GM10847 (cell line): ENCODE data around the gene BFSP2.

Source experiments
- POLR2A ChIP-seq: IDR thresholded peaks from 2 replicates; pipeline ENCODE4 v1.6.1; 2011; ENCODE audit not compliant: insufficient read length; ENCODE audit errors: extremely low read depth

The BFSP2 gene

DNA sequence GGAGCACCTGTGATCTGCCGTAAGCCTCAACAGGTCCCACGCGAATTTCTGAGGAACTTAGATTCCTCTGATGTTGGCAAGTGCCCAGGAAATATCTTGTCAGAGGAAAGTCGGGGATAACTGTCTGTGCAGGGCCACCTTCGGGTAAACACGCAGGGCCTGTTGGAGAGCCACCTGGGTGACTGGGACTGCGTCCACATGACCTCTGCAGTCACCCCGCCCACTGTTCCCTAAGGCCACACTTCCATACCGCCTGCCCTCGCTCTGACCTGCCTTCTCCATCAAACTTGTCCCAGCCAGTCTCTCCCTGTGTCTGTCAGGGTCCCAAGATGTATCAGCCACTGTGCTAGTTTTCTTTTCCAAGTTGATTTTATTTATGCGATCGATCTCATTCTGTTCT lies 28.7 kb downstream of the BFSP2 start:
- no peak for TF ChIP-seq POLR2A

DNA sequence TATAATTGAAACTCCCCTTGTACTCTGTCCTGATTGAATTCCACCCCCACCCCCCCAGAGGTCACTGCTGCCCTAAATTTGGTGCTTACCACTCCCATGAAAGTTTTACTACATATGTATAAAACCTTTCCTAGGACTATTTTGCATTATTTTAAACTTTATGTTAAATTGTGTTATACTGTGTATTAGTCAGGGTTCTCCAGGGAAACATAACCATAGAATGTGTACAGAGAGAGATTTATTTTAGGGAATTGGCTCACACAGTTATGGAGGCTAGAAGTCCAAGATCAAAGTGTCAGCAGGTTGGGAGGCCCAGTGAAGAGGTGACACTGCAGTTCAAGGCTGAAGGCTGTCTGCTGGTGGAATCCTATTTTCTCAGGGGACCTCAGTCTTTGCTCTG lies 29.2 kb downstream of the BFSP2 start:
- TF ChIP-seq POLR2A, result no peak

DNA sequence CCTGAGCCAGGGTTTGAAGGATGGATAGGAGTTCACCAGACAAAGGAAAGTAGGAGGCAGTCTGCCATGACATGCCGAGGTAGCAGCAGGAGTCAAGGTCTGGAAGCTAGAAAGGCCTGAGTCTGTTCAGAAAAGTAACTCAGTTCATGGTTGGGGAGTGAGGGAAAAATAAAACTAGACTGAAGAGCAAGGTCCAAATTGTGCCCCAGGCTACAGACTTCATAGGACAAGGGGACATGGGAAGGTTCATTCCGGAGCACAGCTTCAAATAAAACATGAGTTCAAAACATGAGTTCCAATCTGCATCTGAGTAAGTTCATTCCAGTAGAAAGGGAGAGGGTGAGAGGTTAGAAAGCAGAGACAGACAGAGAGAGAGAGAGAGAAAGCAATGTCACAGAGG lies 39.7 kb downstream of the BFSP2 start:
- TF ChIP-seq POLR2A, result no peak

DNA sequence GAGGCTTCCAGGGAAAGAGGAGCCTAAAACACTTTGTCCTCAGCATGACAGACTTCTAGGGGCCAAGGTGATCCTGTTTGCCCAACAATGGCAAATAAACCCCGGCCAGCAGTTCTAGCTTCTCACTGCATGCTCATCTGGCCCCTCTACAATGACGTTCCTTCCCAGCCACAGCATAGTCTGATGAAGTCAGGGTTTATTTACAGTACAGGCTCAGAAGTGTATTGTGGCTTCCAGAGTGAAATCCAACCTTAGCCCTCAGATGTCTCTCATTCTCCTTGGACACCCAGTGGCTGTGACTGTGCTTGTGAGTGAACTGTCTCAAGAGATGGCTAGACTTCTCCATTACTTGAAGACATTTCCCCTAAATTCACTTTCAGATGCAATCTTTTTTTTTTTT lies 40.8 kb downstream of the BFSP2 start:
- TF ChIP-seq POLR2A, result no peak

DNA sequence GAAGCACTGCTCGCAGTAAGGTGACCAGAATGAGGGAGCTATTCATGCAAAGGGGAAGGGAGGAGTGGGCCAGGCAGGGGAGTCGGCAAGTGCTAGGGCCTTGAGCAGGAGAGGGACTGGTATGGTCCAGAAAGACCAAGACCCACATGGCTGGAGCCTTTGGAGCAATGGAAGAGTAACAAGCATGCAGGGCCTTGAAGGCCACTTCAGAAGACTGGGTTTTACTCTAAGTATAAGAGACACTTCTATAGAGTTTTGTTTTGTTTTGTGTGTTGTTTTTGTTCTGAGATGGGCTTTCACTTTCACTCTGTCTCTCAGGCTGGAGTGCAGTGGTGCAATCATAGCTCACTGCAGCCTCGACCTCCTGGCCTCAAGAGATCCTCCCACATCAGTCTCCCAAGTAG lies 42.0 kb downstream of the BFSP2 start:
- TF ChIP-seq POLR2A, result no peak

DNA sequence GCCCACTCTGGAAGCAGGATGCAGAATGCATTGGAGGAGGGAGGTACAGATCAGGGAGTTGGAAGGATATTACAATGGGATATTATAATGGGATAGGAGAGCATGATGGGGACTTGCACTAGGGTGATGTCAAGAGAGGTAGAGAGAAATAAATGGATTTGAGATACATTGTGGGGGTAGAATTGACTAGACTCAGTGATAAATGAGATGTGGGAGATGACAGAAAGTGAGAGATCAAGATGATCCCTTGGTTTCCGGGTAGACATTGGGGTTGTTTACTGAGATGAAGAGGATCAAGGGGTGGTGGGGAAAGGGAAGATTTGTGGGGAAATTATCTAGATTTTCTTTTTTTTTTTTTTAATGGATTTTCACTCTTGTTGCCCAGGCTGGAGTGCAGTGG lies 42.7 kb downstream of the BFSP2 start:
- TF ChIP-seq POLR2A, result no peak

DNA sequence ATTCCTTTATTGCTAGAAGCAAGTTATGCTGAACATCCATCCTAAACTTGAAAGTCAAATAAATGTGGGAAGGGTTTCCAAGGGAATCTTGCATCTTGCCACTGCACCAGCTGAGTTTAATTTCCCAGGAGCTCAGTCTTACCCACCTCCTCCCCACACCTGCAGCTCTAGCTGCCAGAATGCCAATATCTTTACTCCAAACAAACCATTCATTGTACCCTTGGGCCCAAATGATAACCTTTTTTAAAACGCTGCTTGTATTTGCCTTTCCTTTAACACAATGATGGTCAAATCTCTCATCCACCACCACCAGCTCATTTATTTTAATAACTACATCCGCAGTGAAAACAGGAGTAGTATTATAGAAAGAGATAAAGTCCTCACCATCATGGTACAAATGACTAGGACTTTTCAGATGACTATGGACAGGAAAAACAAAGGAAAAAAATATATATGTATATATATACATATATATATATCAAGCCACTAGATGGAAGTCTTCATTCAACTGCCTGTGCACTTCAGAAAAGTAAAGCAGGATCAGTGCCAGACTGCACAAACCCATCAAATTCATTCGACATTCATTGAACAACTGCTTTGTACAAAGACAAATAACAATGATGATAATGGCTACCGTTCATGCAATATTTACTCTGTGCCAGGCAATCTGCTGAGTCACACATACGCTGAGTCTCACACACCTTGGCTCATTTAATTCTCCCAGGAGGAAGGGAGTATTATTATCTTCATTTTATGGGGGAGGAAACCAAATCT lies 44.0 kb downstream of the BFSP2 start:
- no peak for TF ChIP-seq POLR2A

DNA sequence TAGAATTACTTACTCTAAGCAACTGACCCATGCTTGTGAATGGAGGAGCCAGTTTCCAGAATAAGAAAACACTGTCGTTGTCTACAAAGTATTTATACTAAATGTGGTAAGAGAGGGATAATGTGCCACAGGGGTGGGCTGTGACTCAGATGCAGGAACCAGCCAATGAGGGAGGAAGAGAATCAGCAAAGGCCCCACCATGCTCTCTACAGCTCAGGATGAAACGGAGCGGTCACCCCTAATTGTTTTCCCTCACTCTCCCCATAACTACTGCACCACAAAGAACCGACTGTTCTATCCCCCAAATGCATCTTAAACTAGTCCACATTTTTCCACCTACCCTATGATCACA lies 44.5 kb downstream of the BFSP2 start:
- TF ChIP-seq POLR2A, result no peak

DNA sequence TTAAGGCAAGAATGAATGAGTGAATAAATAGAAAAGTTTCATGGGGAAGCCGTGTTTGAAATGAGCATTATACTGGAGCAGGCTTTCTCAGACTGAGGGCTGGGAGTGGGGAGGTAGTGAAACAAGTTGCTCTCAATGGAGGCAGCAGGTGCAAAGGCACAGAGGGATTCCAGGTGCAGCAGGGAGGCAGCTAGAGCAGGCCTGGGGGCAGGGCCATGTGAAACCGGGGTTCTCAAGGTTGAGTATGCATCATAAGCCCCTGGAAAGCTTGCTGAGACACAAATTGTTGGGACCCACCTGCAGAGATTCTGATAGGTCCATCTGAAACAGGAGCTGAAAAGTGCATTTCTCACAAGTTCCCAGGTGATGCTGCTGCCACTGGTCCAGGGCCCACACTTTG lies 45.3 kb downstream of the BFSP2 start:
- TF ChIP-seq POLR2A, result no peak

DNA sequence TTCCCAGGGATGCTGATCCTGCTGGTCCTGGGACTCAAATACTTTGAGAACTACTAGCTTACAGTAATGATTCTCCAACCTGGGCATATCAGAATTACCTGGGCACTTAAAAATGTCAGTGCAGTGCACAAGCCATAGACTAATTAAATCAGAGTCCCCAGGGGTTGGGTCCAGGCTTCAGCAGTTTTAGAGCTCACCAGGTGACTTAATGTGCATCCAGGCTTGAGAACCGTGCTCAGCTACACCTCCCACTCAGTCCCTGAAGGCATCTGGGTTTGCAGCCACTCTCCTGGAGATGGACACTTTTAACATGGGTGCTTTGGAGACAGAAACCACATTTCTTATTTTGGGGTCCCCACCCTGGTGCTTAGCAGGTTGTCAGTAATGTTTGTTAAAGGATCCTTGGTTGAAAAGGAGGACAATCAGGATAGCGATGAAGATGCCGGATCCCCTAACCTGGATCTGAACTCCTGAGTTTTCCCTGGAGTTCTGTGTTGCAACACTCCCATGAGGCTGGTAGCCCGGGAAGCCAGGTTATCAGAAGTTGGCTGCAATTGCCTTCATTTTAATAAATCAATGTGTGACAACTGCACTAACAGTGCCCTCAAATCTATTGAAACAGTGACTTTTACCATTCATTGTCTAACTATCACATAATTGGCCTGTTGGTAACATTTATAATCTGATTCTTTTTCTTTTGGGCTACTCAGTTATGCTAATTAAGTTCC lies 48.1 kb downstream of the BFSP2 start:
- no peak for TF ChIP-seq POLR2A

DNA sequence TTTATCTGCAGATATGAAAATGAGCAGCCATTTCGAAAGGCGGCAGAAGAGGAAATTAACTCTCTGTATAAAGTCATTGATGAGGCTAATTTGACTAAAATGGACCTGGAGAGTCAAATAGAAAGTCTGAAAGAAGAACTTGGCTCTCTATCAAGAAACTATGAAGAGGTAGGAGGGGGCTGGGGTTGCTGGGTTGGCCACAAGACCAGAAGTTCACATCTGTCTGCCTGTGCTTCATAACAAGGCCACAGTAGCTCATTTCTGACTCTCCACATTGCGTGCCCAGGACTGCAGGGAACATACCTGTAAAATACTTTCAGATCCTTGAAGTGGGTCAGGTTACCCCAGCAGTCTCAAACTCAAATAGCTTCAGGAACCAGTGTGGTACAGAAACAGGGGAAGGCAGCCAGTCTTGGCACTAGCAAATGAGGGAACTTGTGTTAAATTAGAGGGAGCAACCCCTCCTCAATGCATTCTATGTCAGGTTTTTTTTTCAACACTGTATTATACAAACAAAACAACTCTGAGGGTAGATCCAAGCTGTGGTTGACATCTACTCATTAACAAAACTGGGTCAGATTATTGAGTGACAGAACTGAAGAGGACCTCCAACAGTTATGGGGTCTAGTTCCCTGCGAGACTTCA lies 48.7 kb downstream of the BFSP2 start:
- no peak for TF ChIP-seq POLR2A

DNA sequence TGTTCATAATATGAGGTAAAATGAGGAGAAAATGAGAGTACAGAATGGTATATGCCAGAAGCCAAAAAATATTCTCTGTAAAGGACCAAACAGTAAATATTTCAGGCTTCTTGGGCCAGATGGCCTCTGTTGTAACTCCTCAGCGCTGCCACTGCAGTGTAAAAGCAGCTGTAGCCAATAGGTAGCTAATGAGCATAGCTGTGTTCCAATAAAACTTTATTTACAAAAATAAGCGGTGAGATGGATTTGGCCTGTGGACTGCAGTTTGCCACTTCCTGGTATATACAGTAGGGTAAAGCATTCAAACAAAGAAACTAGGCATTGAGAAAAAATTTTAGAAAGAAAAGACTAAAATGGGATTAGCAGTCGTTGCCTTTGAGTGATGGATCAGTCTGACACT lies 51.5 kb downstream of the BFSP2 start:
- TF ChIP-seq POLR2A, result no peak

DNA sequence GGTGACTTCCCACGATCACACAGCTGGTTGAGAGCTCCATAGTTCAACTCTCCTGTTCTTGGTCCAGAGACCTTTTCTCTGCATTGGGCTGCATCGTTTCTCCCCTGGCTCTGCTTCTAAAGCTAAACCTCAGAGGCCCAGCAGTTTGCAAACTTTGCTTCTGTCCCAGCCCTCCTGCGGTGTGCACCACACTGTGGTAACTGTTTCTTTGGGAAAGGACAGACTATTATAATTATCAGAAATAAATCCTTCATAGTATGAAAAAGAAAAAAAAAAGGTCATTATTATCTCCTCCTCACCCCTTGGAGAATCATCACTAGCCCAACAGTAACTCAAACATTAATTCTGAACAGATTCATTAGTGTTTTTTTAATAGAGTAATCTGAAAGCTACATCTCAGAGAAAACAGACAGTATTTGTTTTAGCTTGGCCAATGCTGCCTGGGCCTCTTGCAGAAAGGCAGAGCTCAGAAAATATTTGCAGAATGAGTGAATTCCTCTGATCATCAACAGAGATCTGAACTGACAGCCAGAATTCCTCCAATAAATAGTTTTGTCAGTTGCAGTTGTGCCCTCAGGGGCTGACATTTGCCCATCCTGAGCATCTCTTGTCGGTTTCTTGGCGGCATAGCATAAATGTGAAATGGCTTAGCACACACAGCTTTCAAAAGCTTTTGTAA lies 52.9 kb downstream of the BFSP2 start:
- no peak for TF ChIP-seq POLR2A

DNA sequence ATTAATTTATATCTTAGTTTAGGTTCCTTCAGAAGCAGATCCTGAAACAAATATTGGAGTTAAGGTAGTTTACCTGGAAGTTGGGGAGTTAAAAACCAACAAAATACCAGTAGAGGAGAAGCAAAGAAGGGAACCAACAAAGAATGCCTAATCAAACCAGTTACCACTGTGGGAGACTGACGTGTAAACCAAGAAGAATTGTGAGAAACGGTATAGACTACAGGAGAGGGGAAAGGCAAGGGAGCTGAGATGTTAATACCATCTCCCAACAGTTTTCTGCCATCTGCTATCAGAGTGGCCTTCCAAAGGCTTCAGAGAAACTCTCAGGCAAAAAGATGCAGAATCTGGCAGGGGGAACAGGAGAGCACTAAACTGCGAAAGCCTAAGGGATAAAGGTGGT lies 53.5 kb downstream of the BFSP2 start:
- no peak for TF ChIP-seq POLR2A

DNA sequence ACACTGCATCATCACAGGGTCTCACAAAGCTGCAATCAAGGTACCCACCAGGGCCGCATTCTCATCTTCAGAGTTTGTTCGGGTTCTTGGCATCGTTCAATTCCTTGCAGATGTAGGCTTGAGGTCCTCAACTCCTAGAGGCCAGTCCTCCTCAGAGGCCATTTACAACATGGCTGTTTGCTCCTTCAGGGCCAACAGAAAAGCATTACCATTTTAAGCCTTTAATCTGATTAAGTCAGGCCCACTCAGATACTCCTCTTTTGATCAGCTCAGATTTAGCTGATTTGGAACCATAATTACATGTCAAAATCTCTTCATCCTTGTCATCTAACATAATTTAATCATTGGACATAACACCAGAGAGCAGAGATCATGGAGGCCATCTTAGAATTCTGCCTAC lies 55.4 kb downstream of the BFSP2 start:
- no peak for TF ChIP-seq POLR2A

DNA sequence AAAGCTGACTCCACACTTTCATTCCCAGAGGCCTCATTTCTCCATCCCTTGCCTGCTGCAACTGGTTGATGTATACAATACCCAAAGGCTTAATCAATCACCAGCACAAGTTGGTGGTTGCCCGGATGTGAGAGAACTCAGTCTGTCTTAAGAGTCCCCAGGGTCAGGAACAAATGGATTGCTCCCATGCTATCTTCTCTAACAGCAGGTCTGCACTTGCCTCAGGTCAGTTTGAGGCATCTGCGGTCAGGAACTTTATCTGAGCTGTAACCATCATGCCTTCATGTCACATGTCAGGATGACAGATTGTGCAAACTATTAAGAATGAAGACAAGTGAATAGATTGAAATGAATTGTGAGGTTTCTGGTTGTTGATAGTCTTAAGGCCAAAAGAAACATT lies 56.1 kb downstream of the BFSP2 start:
- TF ChIP-seq POLR2A, result no peak
